Testis (tissue), 2 donors: ENCODE data around the gene TBCD.

Experiments used
- CTCF ChIP-seq, 3 experiments: fragments of 450-650 bp in 2 of 3; fragments of 200-600 bp in 1 of 3; sonication (generic) in 1 of 3; IDR thresholded peaks; one replicate each; pipeline ENCODE4 v1.5.1; 2016 to 2019; ENCODE audit warnings: antibody characterized with exemption in 3 of 3, mild to moderate bottlenecking in 2 of 3, moderate library complexity in 1 of 3
- POLR2A ChIP-seq: fragments of 450-650 bp; IDR thresholded peaks from one replicate; pipeline ENCODE4 v1.6.1; 2017; ENCODE audit warnings: antibody characterized with exemption, mild to moderate bottlenecking, moderate library complexity

GRCh38 chr17:82723169-82723807, 28.6 kb upstream of the TBCD start:
- TF ChIP-seq CTCF (IDR thresholded peaks at IDR 0.05) (no peak), POLR2A (no peak)
